HG03520 (cell line): ENCODE data around the gene TBCK.

Source experiments
- ATAC-seq: cut with Tn5 transposase; IDR thresholded peaks from one replicate; pipeline ENCODE4 v1.9.1; 2021; ENCODE audit warnings: mild to moderate bottlenecking, moderate library complexity; ENCODE audit not compliant: unreplicated experiment

TBCK gene

DNA sequence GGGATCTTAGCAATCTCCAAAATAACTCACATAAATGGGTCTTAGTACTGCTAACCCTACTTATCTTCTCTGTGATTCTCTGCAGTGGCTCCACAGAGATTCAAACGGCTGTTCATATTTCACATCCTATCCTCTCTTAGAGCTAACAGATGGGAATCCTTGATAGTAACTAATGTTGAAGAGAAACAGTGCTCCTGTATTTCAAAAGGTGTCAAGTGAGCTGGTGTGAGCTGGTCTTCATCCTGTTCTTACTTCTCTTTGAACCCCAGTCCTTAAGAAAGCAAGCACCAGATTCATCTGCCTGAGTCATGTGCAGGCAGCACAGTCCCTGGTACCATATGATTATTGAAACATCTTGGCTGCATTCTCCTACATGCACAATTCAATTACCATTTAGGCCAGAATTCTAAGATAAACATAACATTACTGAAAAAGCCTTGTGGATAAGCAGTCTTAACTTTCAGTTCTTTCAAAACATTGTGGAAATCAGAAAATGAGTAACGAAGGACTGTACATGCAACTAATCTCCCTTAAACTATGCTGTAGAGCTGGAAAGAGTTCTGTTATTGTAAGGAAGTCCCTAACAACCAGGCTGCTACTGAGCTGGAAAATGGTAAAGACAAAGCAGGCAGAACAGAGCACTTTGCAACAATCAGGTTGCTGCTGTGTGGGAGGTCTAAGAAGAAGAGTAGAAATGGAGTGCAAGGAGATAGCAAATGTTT is 267.6 kb downstream of the TBCK start:
- ATAC-seq: no peak

DNA sequence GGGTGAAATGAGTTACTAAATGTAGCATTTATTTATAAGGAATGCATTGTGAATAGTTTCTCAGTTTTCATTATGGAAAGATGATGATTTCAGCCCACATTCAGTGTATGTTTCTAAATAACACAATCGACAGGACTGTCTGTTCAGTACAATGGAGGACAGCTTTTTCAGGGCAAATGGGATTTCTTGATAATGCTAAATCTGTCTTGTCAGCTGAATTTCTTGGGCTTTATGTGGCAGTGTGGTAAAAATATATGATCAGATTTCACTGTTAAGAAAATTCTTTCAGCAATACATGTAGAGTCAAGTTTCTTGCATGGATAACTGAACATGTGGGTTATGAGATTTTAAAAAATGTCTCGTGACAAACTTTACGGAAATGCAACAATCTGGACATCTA is 269.9 kb downstream of the TBCK start:
- ATAC-seq: no peak

DNA sequence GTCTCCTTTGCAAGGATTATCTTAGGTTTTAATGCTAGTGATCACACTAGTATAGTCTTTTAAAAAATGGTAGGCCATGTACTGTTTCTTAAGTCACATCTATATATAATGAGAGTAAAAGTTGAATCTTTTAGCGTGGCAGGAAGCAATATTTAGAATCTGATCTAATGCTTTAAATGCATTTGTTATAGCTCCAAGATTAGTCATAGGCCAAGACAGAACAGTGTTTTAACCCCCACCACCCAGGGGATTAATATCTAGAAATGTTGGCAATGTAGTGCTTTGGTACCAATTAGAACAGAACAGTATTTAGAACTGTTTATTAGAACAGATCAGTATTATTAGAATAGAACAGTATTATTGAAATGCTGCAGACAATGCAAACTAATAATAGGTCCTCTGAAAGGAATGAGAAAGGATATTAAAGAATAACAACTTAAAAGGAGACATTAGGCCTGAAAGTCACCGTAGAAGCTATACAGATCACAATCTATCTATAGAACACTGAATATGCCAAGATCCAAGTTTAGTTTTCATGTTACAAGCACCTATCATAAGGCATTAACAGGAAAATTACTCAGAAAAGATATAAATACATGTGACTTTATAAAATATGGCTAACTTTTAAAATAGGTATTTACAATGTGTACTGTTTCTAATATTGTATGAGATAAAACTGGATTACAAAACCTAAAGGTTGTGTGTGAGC is 274.6 kb downstream of the TBCK start:
- ATAC-seq: no peak

DNA sequence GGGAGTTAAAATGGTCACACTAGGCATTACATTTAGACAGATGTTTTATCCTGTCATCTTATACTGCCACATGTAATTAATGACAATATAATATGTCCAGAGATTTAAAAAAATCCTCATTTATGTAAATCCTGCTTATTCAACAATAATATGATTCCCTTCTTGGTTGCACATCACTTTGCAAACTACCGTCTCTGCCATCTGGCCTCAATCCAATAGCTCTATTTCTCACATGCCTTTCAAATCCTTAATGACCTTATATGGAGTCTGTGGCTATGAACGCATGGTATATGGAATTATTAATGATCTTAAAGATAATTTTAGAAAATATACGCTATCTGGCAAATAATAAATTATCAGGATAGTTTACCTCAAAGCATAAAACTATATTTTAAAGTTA is 276.2 kb downstream of the TBCK start:
- no peak for ATAC-seq

DNA sequence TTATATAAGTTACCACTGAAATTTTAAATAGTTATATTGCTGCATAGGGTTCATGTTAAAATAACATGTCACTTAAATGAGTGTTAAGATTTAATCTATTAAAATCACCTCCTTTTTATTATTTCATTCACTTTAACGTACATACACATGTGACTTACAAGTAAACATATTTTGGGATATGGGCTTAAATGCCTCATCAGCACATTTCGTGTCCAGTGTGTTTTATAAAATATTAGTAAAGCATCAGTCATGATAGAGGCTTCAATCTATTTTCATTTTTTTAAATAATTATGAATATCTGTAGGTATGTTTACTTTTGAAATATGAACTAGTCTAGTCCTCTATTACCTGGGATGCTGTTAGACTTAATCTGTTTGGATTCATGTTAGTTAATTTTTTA is 277.1 kb downstream of the TBCK start:
- no peak for ATAC-seq

DNA sequence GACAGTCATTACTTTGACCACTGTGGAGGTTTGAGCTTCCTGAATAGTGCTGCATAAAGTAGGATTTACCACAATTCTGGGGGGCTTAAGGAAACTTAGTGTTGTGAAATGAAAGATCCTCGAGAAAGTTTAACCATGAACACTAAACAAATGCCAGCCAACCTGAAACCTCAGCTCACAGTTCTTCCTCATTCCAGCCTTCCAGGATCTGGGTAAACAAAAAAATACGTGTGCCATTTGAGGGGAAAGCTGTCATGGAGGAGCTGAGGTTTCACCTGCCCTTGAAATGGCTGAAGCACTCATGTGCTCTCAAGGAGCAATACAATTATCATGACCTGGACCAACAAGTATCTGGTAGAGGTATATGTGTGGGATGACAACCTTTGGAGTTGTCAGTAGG is 278.0 kb downstream of the TBCK start:
- ATAC-seq: no peak

DNA sequence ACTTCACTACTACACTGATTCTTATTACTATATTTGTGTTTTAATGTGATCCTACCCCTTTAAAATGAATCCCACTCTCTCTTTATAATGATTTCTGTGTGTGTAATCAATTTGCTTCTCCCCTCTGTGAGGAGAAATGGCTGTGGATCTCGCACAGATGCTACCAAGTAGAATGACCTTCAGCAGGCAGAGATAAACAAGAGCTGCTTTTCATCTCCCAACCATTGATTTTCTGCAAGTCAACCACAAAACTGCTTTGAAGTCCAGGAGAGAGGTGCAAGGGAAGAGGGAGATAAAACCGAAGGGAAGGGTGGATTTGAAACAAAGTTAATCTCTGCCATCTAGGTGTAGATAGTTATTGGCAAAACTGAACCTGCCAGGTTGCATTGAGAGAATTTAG is 279.2 kb downstream of the TBCK start:
- ATAC-seq: no peak

DNA sequence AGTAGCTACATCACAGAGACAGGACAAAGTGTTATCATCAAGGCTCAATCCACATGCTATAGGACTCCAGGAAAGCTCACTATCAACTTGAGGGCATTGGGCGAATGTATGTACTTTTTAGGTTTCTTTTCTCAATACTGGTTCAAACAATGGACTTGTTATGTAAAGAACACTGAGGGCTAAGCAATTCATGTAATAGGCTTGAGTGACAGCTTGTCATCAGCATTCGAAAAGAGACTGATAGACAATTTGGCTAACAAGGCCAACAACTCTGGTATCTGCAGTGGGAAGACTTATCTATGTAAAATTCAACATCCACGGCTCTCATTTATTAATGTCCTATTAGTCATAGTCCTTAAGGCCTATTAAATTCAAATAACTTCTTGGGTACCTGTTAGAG is 279.7 kb downstream of the TBCK start:
- no peak for ATAC-seq

DNA sequence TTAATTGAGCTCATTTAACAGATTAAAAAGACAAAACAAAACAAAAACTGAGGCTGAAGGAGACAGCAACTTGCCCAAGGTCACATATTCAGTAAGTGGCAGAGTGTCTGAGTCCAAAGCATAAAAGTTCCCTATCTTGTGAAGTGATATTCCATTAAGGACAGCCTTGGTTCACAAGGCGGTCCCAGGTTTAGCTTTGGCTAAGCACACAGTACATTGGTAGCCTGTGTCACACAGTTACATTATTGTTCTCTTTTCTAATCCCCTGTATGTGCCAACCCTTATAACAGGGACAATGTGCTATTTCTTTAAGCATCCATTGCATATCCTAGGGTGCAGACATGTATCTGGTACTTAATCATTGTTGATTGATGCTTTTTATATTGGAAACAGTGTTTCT is 280.8 kb downstream of the TBCK start:
- ATAC-seq: no peak

DNA sequence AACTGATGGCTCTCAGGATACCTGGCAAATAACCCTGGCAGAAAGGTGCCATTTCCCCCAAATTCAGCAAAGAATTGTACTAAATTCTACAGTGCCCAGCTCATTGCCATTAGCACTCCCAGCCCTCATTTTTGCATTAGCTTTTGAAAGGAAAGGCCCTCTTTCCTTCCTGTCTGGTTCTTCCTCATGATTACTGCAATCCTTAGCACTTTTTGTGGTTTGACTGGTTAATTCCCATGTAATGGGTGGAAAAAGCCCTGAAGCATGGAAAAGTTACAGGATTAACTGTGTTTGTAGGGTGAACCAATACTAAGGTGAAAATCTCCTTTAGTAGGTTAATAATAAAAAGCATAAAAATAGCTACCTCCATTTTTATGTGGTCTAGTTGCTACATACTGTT is 281.3 kb downstream of the TBCK start:
- ATAC-seq: no peak

DNA sequence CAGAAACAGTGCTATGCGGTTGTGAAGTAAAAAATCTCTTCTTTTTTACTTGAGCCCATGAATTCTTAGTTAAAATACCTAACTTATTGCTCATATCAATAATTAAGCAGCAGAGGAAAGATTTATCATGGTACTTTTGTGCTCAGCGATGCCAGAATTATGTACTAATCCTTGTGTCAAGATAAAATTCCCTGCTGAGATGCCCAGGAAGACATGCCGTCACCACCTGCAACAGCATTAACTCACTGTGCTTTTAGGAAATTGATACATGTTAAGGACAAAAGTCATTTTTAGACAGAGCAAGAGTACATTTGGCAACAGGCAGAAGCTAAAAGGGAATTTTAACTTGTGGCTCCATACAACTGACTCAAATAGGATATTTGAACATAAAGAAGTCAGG is 281.8 kb downstream of the TBCK start:
- no peak for ATAC-seq

DNA sequence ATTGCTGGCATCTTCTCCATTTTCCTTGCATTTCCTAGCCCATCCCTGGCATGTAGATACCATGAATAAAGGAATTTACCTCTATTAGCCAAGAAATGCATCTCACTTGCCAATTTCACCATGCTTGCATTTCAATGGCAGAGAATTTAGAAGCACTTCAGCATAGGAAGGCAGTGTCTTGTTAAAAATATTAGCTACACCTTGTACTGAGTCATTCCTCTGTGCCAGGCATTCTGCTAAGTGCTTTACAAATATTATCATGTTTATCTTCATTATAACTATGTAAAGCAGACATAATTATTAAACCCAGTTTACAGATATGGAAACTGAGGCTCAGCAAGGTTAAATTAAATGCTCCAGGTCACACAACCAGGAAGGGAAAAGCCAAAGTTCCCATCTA is 282.5 kb downstream of the TBCK start:
- ATAC-seq: no peak

DNA sequence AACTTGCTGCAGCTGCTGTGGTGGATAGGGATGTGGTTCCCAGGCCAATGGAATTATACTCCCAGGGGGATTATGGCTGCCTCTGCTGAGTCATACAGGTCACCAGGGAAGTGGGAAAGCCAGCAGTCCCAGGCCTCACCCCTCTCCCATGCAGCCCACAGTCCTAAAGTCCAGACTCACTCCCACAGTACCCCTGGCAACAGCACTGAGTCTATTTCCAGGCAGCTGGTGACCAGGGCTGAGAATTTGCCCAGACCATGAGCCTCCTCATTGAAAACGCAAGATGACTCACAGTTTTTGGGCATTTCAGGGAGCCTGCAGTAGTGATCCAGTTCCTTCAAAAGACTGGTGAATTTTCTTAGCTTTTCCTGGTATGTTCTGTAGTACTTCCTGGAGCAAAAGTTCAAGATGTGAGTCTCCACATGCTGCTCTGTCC is 283.1 kb downstream of the TBCK start:
- ATAC-seq: no peak

DNA sequence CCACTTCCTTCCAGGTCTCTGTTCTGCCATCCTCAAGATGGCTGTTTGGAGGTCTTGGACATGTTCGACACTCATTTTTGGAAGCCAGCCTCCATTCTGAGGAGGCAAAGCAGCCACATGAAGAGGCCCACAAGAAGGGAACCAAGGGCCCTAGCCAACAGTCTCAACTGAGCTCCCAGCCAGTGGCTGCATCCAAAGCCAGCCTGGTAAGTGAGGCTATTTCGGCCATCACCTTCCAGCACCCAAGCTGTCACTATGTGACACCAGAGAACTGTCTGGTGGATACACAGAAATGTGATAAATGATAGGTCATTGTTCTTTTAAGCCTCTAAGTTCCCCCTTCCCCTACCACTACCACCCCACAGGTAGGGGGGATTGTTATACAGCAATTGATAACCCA is 293.6 kb downstream of the TBCK start:
- ATAC-seq: no peak

DNA sequence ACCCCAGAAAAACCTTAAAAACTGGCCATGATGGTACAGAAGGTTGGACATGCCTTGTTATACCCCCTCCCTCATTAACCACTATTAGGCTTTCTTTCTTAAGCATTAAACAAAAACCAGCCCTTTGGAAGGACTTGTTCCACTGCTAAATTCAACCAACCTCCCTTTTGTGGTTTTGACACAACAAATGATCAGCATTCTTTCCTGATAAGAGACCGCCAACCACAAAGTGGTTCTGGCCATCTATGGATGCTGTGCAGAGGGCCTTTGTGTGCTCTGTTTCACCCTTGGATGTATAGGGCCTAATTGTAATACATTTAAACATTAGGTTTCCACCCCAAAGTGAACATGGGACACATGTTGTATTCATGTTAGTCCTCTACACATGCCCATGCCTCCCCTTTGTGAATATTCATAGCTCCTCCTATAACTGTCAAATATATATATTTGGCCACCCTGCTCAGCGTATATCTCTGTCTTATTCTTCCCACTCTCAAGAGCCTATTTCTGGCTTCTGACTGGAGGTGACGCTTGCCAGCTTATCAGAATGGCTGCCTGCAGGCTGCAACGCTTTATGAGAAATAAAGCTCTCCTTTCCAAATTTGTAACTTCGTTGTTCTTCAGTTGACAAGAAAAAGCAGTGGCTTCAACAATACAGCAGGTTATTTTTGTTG is 294.1 kb downstream of the TBCK start:
- no peak for ATAC-seq

DNA sequence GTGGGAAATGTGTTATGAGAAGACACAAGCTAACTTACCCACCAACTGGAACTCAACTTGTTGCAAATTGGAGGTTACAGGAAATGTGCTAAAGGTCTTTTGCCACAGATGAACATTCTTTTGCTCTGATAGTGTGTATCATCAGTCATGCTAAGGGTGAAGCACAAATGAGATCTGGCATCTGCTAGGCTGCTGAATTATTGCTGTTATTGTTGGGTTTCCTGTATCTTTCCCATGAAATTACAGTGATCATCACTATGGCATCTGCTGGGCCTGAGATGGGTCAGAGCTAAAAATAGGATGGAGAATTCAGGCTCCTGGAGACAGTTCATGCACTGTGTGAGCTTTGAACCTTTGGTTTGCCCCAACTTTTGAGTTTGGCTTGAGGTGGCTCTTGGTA is 296.2 kb downstream of the TBCK start:
- ATAC-seq: no peak

DNA sequence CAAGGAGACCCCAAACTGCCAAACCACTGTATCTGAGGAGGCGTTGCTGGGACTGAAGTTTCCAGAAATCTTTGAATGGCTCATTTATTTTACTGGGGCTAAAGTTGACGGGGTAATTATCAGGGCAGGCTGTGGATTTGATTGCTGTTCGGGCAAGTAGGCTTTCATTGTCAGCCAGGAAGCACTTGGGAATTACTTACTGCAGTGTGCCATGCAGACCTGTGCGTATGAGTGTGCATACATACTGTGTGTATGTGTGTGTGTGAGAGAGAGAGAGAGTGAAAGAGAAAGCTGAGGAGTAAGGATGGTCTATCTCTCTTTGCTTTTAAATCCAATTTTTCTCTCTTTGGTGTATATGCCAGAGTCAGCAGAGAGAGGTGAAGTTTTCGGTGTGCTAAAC is 298.0 kb downstream of the TBCK start:
- ATAC-seq: no peak

DNA sequence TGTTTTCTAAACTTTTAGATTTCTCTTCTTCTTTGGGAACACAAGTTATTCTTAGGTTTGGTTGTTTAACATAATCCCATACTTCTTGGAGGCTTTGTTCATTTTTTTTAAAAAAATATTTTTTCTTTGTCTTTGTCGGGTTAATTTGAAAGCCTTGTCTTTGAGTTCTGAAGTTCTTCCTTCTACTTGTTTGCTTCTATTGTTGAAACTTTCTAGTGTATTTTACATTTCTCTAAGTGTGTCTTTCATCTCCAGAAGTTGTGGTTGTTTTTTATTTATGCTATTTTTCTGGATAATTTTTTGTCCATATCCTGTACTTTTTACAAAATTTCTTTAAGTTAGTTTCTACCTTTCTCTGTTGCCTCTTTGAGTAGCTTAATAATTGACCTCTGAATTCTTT is 304.6 kb downstream of the TBCK start:
- ATAC-seq: no peak

DNA sequence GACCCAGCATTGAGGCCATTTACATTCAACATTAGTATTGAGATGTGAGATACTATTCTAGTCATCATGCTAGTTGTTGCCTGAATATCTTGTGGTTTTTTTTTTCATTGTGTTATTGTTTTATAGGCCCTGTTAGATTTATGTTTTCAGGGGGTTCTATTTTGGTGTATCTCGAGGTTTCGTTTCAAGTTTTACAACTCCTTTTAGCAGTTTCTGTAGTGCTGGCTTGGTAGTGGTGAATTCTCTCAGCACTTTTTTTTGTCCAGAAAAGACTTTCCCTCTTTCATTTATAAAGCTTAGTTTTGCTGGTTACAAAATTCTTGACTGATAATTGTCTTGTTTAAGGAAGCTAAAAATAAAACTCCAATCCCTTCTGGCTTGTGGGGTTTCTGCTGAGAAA is 305.2 kb downstream of the TBCK start:
- ATAC-seq: no peak

DNA sequence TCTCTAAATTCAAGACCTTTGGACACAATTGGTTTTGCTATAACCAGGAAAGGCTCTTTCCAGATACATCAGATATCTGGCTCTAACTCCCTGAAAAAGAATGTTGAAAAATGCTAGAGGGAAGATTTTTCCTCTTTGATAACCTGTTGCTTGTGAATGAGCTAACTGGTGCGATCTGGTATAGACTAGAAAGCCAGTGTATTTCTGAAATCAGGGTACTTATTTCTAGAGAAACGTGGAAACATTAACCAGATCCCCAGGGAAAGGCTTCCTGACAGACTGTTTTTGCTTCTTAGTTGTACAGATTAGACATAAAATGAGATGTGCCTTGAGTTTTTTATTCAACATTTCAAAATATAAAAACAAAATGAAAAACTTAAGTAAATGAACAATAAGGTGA is 313.0 kb downstream of the TBCK start:
- ATAC-seq: no peak

DNA sequence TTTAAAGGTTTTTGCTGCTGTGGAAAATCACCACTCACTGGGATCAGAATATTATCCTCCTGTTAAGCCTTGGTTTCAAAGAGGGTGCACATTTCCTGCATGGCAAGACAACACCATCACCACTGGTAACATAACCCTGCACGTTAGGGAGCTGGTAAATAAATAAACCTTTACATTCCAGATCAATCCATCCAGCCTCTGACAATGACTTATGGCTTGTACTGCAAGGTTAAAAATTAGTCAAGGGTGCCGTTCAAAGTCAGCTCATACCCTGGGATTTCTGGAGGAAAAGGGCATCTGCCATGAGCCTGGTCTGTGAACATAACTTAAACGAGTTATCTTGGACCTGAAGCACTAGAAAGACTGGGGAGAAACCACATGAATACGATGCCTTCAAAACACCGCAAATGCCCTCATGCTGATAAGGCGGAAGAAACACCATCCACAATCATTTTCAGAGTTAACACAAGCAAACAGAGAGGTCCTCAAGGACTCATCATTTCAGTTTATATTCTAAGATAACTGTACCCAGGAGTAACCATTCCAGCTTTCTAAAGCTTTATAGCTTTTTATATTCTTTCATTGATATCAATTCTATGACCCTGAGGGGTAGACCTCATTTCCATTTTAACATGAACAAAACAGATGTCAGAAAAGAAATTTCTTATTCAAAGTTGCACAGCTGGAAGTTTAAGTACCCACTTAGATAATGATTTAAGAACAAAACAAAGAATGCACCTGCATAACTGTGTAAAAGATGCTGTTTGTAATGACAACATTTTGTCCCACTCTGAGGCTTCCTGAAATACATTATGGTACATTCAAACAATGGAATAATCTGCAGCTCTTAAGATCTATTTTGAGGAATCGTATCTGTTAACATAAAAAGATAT is 317.6 kb downstream of the TBCK start:
- ATAC-seq: no peak
